WI38 (cell line): ENCODE measurements around the gene PIP5KL1.

Experiments
- H3K4me3 ChIP-seq: 2 replicates; pipeline ENCODE4 v1.5.1; 2011; ENCODE audit warnings: low read depth, mild to moderate bottlenecking, control low read depth, low read length
- CTCF ChIP-seq: IDR thresholded peaks from 2 replicates; pipeline ENCODE4 v1.5.1; 2012; ENCODE audit warnings: low read depth, mild to moderate bottlenecking, control low read depth, low read length

Gene PIP5KL1

GRCh38 chr9:127926906-127927200 lies 3.7 kb downstream of the PIP5KL1 start:
- TF ChIP-seq CTCF = no peak
- peak overlapping the region; percentile 29 for H3K4me3 ChIP-seq

GRCh38 chr9:127925959-127926905 lies 4.3 kb downstream of the PIP5KL1 start:
- no peak overlapping the region for H3K4me3 ChIP-seq
- no peak for TF ChIP-seq CTCF

GRCh38 chr9:127924736-127925444 lies 5.7 kb downstream of the PIP5KL1 start:
- TF ChIP-seq CTCF = no peak
- H3K4me3 ChIP-seq = no peak overlapping the region

GRCh38 chr9:127923771-127924170 lies 6.8 kb downstream of the PIP5KL1 start:
- H3K4me3 ChIP-seq = no peak overlapping the region
- TF ChIP-seq CTCF = no peak

GRCh38 chr9:127923046-127923445 lies 7.5 kb downstream of the PIP5KL1 start:
- TF ChIP-seq CTCF = no peak
- no peak overlapping the region for H3K4me3 ChIP-seq

- H3K4me3 ChIP-seq = peak overlapping the region; percentile 17; the same call in 1 of the 2 replicates
- peak; percentile 73 for TF ChIP-seq CTCF
These were observed 8.9 kb downstream of the PIP5KL1 start for GRCh38 chr9:127921557-127922120.

GRCh38 chr9:127920794-127921193 lies 9.8 kb downstream of the PIP5KL1 start:
- no peak for TF ChIP-seq CTCF

More at GRCh38 chr9:127920794-127921193, 9.8 kb downstream of the PIP5KL1 start:
- no peak overlapping the region for H3K4me3 ChIP-seq
